HG02884 (cell line): ENCODE results near the gene FAM53B.

Experiments used
- ATAC-seq: cut with Tn5 transposase; IDR thresholded peaks from one replicate; pipeline ENCODE4 v1.9.1; 2021; ENCODE audit warnings: mild to moderate bottlenecking, moderate library complexity; ENCODE audit not compliant: unreplicated experiment

FAM53B gene

DNA sequence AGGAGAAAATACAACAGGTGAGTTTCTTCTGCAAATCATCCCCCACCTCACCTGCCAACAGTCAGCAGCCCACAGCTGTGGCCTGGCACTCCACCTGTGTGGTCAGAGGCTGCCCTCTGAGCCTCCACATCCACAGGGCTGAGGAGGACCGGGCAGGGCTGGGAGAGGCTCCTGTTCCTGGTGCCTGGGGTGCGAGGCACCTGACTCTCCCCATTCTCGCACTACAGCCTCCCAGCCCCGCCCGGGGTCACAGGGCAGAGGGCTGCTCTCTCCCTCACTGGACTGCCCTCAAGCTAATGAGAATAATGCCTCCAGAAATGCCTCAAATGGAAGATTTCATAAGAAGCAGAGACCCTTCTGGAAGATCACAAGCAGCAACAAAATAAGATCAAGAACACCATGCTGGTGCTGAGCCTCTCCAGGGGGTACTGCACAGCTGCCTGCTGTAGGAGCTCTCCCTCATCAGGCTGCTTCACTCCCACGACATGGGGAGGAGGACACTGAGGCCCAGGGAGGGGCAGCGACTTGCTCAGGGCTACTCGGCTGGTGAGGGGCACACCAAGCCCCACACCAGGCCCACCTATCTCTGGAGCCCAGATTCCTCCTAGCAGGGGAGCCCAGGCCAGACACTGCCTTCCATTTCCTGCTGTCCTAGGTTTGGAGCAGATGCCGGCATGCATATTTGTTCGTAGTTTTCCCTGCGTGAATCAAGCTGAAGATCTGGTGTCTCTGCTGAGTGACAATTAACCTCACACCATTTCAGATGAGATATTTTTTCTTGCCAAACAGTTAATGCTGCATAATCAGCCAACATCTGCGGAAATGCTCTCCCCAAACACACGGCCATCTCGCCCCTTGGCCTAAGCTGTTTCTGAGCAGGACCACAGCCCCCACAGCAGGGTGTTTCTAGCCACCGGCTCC lies 76.5 kb downstream of the FAM53B start:
- no peak for ATAC-seq

DNA sequence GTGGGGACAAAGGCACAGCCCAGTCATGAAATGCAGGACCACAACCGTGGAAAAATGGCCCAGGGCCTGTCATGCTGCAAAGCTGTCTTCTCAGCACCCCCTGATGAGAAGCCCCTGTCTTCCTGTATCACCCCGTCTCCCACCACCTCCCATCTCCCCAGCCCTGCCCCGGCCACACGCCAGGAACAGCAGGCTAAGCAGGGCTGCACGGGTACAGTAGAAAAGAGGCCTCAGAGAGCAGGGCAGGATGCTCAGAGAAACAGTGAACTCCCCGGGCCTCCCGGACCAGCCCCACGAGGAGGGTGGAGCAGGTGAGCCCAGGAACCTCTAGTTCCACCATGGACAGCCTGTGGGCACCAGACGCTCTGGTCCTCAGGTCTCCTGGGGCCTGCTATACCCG lies 77.7 kb downstream of the FAM53B start:
- no peak for ATAC-seq

DNA sequence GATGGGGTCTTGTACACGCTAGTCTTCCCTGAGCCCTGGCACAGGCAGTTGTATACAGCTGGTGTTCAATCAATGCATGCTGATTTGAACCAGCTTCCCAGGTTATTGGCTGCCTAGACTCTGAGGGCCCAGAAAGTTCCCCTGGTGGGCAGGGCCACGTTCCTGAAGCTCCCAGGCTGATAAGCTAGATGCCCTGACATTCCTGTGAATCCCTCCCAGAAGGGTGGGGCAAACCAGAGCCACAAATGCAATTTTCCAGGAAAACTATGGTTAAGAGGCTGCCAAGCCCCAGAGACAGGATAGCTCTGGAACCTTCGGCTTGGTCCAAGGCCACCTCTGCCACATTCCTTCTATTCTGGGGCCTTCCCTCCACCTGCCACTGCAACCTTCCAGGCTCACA lies 78.2 kb downstream of the FAM53B start:
- no peak for ATAC-seq

DNA sequence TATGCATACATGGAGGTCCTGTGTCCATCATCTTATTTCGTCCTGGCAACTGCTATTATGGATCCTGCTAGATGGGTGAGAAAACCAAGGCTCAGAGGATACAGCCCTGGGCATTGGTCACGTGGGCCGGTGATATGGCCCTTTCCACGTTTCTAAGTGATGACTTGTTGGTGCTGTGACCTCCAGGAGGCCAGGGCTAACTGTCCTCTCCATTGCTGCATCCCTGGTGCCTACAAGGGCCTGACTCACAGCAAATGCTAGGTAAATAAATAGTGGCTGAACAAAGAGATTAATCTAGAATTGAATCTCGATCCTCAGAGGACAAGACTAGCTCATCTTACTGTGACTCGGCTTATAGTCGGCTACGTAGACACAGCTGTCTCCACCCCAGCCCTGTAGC lies 78.6 kb downstream of the FAM53B start:
- no peak for ATAC-seq

DNA sequence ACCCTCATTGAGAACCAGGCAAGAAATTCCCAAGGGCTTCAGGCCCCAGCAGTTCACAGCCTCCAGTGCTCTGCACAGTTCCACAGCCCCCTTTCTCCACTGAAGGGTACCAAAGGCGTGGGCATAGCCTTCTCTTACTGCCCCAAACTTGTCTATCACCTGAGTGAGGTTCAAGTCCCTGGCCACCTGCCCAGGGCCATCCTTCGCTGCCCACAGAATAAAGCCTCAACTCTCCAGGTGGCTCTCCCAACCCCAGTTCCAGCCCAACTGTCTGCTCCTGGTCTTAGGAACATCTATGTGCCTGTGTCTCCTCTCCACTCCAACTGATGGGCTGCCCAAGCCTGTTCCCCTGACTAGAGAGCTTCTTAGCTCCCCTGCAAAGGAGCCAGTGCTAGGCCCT lies 79.1 kb downstream of the FAM53B start:
- no peak for ATAC-seq

DNA sequence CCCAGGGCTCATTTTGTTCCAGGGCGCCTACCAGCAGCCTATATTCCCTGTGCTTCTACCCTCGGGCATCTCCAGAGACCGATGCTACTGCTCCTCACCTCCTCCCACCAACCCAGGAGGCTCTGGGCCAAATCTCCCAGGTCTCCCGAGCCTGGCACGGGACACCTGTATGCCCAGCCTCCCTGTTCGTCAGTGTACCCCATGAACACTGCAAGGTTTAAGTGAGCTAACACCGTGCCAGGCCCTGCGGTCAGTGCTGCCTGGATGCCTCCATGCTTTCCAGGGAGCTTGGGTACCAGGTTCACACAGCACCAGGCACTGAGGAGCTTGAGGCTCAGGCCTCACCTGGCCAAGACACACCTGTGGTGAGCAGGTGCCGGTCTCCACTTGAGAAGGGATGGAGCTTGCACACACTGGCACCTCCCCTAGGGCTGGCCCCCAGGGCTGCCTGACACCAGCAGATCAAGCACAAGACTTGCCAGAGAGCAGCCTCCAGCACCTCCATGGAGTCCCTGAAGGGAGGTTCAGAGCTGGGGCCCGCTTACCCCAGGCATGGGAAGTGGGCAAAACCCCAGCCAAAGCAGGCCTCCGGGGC lies 80.3 kb downstream of the FAM53B start:
- no peak for ATAC-seq

DNA sequence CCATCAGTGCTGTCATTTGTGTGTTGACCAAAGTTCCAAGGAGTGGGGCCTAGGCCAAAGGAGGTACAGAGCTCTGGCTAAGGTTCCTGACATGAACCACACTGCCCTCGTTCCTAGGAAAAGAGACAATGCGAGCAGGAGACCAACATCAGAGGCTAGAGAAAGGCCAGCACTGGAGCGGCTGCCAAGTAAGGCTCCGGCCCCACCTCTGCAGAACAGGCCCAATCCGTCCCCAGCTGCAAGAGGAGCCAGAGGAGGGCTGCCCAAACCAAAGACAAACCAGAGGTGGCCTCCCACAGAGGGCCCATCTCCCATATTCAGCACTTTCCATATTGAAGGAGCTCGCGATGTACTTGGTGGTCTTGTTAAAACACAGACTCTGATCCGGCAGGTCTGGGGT lies 81.0 kb downstream of the FAM53B start:
- no peak for ATAC-seq

DNA sequence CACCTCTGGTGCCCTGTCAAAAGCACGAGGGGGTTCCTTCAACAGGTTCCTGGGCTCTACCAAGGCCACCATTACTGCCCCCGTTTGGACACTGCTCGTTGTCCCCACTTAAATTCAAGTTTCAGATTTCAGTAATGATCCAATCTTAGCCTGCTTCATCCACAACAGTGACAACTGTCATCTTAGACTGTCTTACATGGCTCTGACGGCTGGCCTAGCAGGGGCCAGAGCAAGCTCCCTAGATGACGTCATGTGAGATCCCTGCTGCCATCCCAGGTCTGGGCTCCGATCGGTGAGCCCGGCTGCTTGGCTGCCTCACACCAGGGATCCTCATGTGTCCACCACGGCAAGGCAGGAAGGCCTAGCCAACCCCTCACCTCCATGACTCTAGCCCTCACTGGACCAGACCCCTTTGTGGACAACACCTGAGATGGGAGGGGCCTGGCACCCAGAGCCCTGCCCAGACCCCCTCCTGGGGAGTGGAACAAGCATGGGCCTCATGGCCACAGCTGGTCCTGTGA lies 82.5 kb downstream of the FAM53B start:
- ATAC-seq: no peak

DNA sequence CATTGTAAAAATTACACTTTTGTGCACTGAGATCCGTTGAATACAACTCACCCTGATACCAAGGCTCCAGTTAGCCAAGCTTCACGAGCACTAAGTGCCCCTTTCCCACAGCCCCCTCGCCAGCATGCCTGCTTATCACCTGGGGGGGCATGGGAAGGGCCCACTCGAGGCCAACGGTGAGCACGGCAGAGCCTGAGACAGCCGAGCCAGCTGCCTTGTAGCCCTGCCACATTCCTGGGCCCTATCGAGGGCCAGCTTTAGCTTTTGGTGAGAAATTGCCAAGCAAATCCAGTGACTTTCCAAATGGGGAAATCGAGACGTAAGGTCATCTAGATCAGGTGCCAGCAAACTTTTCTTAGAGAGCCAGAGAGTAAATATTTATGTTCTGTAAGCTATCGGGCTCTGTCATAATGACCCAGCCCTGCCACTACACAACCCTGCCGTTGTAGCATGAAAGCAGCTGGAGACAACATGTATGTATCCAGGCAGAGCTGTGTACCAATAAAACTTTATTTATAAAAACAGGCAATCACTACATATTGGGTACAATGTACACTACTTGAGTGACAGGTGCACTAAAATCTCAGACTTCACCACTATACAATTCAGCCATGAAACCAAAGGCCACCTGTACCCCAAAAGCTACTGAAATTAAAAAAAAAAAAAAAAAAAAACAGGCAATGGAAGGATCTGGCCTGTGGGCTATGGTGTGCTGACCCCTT lies 83.6 kb downstream of the FAM53B start:
- ATAC-seq: no peak

DNA sequence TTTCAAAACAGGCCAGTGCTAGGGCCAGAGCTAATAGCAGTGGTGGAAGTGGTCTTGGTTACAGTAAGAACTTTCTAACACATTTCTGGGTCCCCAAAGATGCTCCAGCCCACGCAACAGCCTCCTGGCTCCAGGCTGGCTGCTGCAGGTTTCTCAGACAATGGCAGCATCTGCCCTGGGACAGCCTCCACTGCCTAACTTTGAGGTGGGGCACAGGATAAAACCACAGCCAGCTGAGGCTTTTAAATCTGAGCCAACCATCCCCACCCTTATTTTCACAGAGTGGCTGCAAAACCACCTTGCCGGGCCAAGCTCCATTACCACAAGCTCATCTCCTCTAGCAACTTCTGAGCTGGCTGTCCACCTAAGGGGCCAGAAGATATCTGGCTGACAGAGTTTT lies 84.8 kb downstream of the FAM53B start:
- ATAC-seq: no peak

DNA sequence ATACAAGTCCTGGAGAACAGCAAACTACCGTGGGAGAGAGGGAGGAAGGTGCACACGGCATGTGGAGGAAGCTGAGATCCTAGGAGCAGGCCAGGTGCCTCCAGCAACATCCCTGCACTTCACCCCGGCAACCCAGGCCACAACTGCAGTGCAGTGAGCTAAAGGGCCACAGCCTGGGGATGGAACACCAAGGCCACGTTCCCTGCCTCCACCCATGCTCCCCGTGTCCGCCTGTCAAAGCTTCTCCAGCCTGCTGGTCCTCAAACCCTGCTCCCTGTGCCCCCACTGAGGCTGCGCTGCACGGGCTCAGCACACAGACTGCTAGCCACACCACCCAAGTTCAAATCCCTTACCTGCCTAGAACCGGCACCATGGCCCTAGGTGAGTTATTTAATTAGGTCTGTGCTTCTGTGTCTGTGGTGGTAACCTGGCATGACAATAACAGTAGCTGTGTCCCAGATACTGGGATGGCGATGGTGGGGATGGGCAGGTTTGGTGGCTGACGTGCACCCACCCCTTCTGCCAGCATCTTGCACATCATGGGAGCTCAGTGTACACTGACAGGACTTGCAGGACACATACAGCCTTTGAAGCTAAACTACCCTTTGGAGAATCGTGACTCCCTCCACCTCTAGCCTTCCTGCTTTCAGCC lies 85.5 kb downstream of the FAM53B start:
- ATAC-seq: no peak

DNA sequence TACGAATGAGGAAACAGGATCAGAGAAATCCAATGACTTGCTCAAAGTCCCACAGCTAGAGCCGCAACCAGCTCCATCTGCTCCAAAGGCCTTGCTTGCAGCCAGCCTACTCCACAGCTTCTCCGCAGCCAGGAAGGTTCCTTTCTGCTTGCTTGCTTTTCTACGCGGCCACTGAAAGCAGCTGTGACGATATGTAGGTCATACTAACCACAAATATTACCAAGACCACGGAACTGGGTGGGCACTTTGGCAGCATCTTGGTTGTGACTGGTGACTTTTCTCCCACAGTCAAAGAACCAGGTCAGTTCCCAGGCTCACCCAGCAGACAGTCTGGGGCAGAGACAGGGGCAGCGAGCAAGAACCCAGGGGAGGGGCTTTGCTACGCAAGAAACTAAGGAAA lies 86.4 kb downstream of the FAM53B start:
- ATAC-seq: no peak

DNA sequence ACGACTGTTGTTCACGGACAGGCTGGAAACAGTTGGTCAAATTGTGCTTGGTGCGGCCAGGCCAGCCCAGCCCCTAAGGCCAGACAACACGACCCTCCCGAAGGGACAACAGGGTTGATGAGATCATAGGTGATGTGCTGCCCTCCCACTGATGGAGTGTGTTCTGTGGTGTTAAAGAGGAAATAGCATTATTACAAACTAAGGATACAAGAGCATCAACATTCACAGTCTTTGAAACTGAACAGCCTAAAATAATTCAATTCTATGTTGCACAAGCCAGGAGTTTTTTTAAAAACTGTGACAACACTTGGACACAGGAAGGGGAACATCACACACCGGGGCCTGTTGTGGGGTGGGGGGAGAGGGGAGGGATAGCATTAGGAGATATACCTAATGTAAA lies 87.6 kb downstream of the FAM53B start:
- no peak for ATAC-seq

DNA sequence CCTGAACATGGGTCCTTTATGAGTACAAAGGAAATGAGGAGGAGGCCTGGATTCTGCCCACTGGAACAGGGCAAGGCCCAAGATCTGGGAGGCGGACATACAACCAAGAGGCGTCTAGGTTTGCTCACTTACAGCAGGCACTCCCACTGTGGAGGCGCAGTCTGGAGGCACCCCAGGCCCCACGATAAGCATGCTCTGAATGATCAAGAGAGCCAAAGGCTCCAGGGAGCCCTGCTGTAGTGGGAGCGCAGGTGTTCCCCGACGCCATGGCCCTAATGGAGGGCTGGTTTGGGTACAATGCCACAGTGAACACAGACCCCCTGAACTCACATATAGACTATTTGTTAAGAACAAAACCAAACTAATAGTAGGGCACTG lies 88.1 kb downstream of the FAM53B start:
- no peak for ATAC-seq

DNA sequence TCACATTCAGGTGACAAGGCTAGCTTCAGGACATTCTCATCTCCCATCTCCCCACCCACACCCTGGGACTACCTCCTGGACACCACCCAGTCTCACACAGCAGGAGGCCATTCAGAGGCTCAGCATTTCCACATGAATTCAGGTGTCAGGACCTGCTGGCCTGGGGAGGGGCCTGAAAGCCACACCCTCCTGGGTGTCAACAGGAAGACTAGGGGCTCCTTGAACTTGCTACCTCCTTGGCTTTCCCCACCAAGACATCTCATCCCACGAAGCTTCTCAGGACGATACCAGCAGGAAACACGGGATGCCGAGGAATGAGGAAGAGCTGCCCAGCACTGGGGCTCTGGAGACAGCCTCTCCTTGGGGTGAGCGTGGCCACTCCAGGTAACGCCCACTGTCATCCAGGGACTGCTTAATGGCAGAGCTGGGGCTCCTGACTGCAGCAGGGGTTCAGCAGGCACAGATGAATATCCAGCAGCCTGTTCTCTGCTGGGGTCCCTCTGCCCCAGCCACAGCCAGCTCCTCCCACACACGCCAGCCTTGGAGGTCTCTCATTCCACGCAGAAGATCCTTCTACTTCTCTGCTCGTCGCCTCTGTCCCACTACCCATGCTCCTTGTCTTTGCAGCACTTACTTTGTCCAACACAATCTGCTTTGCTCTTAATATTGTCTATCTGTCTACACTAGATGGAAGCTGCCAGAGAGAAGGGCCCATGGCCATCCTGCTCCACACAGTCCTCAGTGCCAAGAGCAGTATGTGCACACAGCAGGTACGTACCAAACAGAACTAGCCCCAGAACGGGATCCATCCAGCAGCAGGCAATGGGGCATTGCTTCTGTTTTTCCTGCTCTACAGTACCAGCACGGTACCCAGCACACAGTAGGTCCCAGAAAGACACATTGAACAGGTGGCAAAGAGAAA lies 88.7 kb downstream of the FAM53B start:
- ATAC-seq: no peak

DNA sequence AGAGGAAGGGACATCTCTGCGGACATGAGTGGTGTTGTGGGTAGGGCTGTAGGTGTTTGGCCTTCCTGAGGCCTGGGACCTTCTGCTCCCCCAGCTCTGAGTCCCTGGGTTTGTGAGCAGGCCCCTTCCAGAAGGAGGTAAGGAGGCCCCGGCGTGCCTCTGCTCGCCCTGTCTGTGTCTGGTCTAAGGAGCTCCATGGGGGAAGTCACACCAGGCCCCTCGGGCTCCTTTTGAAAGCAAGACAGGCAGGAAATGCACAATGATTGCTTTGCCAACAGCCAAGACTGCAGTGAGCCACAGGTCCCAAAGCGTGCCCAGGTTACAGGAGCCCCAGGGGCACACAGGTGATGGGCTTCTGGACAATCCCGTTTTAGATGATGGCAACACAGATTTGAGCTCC lies 89.5 kb downstream of the FAM53B start:
- no peak for ATAC-seq

DNA sequence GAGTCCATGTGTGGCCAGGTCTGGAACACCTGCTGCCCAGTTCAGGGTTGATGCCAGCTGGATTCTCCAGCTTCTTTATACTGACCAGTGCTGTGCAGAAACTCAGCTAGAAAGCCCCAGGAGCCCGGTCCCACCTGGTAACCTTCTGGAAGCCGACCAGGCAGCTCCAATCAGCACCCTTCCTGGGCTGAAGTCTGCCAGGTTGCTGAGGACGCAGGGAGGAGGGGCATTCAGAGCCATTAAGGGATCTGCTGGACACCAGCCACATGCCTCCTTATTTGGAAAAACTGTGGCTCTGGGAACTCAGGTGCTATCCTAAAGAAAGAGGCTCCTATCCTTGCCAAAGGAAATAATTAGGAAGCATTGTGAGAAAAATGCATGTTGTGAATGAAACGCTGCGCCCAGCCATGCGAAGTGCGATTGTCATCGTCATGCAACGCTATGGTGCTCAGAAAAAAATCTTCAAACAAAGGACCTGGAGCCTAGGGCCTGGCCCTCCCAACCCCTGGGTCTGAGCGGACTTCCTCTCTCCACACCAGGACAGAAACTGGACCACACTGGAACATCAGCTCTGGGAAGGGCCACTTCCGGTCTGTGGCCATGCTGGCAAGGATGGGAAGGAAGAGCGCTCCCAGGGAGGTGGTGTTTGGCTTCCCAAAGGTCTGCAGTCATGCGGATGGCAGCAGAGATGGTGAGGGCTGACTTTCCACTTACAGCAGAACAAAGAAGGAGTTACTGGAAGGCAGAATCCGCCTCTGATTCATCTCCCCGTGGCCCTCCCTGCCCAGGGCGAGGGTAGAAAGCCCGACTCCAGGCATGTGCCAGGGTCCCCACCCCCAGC lies 90.1 kb downstream of the FAM53B start:
- no peak for ATAC-seq

DNA sequence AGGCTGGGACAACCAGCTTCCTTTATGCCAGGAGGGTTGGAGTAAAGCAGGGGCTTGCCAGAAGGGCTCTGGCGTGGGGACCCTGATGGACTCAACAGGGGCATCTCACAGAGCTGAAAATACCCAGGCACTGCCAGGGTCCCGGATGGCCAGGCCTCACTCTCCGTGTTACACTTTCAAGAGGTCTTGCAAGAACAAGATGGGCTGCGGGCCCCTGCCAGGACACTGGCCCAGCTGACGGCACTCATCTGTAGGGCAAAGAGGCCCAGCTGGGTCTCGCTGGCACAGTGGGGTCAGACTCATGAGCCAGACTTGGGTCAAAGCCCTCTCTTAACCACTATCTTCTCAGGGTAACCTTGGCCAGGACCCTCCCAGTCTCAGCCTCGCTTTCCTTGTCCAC lies 90.9 kb downstream of the FAM53B start:
- no peak for ATAC-seq

DNA sequence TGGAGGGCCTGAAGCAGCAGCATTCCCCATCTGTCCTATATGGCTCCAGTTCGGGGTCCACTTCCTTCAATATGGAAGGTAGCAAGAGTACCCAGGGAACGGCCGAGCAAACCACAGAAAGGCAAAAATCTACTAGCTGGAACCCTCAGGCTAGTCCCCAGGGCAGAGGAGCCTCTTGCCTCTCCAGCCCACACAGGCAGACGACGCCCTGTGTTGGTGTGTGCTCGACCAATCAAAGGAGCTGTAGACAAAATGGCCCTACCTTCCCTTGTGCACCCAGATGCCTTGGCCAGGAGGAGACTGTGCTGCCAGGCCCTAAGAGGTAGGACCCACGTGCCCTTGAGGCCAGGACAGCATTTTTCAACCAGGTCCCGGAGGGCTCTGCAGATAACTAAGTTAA lies 91.5 kb downstream of the FAM53B start:
- no peak for ATAC-seq
